NCI-H1105 treated with DMSO at 0.1 percent for 48 hours (cell line): ENCODE data around the gene CRYGN.

Experiments used
- DNase-seq: peaks from one replicate; lab custom pipeline; 2025; lab: John Stamatoyannopoulos, UW

Gene CRYGN, protein sequence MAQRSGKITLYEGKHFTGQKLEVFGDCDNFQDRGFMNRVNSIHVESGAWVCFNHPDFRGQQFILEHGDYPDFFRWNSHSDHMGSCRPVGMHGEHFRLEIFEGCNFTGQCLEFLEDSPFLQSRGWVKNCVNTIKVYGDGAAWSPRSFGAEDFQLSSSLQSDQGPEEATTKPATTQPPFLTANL

DNA sequence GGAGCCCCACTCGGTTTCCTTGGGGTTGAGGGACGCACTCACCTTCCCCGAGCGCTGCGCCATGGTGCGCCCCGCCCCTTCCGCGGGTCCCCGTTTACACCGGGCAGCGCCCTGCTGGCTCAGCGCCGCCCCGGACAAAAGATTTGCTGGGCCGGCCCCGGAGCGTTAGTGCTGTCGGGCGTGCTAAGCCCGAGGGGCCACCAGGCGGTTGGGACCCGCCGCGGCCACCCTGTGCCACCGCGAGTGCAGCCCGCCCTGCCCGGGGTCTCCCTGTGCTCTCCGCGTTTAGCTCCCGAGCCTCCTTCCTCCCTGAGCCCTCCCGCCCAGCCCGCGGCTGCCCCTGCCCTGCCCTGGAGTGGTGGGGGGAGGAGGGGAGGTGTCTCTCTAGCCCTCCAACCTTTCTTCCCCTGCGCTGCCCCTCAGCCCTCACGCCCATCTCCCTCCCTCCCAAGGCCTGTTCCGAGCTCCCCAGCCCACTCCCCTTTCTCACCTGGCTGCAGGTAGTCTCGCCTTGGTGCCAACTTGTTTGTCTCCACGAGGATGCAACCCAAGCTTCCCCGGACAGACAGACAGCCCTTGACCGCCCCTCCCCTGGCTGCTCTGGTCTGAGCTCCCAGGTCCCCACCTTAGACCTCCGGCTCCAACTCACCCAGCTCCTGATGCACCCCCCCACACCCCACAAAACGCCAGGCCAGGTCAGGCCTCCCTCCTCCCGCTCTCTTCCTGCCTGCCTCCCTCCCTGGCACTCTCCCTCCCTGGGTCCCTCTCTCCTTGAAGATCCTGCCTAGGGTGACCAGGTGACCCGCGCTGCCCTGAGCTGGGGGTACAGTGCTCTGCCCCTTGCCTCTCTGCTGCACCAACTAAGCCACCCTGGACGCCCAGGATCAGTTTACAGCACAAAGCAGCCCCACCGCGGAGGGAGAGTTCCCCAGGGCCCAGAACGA is at the start of gene CRYGN:
Gene CRYGN (minus strand): TSS at position 287 of the 944 bp plus-strand sequence. CDS start 224 bp downstream, at position 63.
- DNase-seq, result no peak

DNA sequence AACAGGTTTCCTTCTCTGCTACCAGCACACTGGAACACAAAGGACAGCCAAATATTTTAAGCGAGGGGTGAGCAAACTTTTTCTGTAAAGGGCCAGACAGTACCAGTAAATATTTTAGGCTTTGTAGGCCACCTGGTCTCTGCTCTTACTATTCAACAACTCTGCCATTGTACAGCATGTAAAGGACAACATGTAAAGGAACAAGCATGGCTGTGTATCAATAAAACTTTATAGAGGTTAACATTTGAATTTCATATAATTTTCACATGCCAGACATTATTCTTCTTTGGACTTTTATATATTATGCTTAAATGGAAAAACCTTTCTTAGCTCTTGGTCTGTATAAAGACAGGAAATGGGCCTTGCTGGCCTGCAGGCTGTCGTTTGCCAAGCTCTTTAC is 49.6 kb upstream of the CRYGN start:
- DNase-seq, result no peak

DNA sequence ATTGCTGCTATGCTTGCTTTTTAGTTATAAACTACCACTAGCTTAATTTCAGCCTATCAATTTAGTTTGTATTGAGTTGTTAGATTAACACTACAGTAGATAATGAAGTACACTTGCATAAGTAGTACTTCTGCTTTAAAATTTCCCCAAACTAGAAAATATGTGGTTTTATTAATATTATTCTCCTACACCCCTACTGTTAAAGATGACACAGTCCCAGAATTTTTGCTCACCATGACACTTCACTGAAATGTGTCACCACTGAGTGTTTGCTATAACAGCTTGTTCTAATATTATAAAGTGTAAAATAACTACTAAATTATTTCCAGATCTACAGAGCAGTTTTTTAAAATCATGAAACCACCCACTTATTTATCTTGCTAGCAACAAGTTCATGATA is 48.2 kb upstream of the CRYGN start:
- no peak for DNase-seq

DNA sequence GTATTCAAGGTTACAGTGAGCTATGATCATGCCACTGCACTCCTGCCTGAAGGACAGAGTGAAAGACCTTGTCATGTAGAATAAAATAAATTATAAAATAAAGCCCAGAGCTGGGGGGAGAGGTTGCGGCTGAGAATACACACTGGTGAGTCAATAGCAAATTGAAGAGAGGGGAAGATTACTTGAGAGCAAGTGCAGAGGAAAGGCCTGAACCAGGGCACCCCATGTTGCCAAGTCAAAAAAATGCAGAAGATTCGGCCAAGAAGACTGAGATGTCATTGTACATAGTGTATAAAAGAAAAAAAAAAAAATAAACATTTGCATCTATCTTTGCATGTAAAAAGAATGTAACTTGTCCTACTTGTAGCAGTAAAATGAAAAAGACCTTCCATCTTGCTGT is 47.3 kb upstream of the CRYGN start:
- DNase-seq, result no peak

DNA sequence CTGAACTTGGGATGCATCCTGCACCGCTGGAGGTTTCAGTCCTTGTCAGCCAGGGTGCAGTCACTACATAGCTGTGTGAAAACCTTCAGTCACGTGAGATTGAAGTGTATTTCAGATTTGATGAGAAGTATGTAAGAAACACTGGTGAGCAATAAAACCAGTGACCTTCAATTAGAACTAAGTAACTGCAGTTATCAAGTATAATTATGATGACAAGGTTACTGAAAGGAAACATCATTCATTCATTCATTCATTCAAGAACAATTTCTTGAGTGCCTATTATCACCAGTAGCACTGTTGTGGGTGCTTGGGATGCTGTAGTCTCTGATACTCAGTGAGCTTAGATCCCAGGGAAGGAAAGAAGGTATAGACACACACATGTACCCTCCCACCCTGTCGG is 46.1 kb upstream of the CRYGN start:
- DNase-seq, result no peak

DNA sequence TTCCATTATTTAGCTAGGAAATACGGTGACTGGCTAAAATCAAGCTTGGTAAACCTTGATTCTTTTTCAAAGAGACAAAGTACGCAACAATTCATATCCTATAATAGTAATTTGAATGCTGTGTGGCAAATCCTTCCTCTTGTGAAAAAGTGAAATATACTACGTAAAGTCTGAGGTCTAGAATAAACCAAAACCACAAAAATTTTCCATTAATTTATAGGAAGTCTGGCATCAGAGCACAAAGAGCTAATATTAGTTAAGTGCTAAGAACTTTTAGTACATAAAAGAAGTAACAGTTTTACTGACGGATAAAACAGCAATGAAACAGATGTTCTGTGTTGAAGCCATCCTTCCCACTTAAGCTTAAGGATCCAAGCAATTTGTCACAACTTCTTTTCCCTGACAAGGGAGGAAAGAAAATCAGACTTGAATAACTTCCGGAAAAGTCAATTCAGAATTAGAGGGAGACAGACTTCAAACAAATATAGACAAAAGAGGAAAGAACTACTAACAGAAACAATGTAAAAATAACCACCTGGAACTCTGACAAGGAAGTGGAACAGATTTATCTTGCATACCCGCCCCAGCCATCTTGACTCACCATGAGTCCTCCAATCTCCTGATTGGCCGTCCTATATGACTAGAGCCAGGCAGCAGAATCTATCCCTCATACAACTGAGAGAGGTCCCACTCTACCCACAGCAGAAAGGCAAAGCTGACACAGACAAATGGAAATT is 45.2 kb upstream of the CRYGN start:
- no peak for DNase-seq

DNA sequence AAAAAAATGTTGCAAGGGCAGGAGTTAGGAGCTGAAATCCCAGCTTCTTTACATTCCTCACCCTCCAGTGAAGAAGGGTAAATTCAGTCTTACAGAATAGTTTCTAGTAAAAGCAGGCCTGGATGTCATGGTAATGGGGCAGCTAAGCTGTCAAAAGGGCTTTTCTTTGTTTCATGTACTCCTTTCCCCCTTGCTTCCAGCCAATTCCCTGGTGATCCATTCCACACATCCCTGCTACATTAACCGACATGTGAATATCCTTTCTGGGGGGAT is 43.7 kb upstream of the CRYGN start:
- DNase-seq, result no peak

DNA sequence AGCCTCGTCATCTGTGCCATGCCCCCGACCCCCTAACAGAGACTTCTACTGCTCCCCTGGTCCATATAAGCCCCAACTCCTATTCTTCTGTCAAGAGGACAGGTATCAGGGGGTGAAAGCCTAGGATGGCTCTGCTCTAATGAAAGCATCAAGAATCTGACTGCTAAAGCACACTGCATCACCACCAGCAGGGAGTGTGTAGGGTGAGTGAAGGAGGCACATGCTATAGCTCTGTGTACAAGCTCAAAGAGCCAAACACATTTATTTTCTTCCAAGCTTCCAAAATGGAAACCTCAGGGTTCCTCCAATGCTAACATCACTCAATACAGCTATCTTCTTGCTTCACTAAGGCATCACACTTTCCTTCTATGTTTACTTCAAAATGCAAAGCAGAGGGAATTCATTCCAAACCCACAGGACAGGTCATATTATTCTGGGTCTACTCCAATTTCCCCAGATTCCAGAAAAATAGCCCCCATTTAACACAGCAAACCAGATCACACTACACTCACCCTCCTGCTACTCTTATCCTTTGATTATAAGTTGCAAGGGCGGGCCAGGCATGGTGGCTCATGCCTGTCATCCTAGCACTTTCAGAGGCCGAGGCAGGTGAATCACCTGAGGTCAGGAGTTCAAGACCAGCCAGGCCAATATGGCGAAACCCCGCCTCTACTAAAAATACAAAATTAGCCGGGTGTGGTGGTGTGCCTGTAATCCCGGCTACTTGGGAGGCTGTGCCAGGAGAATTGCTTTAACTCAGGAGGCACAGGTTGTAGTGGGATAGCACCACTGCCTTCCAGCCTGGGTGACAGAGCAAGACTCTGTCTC is 43.2 kb upstream of the CRYGN start:
- DNase-seq, result no peak

DNA sequence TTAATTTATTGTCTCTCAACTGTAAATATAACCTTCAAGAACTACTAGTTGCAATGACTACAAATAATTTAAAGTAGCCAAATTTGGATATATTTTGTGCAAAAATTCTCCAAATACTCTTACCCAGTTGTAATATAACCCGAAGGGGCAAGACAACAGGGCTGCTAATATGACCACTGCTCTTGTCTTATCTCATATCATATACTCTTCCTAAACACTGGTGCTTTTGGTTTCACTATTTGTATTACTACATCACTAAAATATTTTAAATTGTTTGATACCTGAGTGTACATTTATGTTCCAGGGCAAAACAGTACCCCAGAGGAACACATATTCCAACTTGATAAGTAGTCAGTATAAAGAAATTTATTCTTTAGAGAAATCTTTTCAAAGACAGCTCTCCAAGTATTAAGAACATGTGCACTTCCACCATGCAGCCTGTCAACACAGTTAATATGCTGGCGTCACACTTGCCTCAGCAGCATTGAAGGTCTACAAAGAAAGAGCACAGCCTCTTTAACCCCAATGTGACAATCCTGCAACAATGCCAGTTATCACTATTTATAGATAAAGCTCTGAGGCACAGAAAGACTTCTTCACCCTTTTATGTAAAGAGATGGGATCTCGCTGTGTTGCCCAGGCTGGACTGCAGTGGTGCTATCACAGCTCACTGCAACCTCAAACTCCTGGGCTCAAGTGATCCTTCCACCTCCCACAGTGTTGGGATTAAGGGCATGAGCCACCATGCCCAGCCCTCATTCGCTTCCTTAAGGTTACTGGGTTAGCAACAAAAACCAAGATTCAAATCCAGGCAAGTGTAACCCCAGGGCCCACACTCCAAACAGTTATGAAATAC is 41.9 kb upstream of the CRYGN start:
- DNase-seq, result no peak

DNA sequence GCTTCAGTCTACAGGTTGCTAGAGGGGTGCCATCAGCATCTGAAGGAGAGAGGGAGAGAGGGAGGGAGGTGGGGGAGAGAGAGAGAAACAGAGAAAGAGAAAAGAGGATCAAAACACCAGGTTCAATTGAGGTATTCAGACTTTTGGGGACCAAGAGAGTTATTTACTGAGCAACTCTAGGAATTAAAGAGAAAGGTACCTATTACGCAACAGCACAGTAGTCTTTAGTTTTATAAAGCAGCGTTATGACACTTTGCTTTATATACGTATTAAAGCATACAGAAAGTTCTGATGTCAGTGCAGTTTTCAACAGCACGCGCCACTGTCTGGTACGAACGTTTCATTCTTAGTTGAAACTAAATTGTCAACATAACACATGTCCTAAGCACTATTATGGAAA is 37.9 kb upstream of the CRYGN start:
- no peak for DNase-seq

DNA sequence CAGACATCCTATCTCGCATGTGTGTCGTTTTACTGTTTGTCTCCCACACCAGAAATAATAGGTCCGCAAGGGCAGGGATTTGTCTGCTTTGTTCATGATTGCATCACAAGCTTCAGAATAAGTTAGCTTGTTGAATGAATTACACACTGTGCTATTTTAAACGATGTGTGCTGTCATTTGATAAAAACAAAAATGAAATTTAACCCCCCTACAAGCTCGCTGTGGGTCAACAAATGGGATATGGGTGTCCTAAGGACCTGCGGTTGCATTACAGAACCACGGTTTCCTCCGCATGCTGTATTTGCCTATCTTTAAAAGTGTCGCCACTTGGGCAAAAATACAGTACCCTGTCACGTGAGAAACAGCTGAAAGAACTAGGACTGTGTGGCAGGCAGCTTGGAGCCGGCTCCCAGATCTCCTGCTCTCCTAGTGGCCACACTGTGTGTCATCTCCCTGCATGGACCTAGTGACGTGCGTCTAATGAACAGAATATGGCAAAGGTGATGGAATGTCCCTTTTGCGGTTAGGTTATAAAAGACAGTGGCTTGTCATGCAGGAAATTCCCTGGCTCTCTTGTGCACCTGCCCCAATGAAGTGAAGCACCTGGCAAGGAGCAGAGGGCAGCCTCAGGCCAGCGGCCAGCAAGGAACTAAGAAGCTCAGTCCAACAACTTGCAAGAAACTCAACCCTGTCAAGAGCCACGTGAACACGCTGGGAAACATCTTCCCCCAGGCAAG is 32.9 kb upstream of the CRYGN start:
- DNase-seq, result no peak

DNA sequence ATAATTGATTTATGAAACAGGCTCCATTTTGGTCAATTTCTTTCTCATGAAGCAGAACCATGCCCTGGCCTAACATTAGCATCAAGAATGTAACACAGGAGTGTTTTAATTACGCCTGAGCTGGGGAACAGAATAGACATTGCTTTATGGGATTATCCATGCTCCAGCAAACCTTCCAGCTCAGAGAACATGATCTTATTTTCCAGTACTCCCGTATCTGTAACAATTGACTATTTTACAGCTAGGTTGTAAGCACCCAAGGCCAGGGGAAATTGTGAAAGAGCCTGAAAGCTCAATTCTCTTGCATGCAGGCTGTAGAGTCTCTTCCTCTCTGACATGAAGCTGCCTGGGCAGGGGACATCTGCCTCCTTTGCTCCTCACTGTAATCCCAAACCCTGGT is 30.8 kb upstream of the CRYGN start:
- no peak for DNase-seq

DNA sequence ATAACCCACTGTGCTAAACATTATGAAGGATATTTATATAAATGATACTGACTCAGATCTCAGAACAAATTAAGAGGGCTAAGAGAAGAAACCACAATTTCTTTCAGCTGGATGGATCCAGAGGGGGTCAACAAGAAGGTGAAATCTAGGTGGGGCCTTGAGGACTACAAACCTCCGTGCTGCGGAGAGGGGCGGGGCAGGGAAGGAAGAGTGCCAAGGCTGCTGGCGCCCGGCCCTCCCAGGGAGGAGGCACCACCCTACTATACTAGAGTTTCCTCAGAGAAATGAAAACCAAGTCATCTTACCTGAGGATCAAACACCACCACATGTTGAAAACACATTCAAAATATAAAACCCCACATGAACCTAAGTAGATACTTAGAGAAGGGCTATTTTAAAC is 29.3 kb upstream of the CRYGN start:
- DNase-seq, result no peak

DNA sequence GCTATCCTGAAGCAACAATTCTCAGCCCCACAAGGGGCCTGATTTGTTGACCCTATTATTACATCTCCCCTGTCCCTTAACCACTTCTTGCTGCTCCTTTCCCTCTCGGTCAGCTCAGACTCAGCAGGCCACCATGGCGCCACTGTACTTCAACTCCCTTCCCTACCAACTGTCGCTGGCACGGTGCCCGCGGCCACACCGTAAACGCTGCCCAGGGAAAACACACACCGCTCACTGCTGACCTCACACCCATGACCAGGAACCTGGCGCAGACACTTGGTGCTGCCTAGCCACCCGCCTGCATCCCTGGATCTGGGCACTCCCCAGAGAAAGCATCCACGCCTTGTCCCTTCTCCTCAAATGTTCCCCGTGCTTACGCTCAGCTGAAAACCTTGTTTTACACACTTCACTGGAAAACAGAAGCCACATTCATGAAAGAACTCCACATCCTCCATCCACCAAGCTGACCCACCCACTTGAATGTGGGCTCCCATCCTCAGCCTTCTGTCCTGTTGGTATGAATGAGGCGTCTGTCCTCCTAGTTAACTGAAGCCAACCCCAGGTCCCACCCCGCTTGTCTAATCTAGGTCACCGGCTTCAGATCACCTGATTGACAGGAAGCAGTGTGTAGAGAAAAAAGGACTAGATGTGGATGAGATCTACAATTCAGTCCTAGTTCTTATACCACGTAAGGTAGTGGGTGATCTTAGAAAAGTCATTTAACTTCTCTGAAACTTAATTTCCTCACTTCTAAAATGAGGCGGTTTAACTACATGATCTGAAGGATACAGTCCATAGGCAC is 28.5 kb upstream of the CRYGN start:
- DNase-seq, result no peak

DNA sequence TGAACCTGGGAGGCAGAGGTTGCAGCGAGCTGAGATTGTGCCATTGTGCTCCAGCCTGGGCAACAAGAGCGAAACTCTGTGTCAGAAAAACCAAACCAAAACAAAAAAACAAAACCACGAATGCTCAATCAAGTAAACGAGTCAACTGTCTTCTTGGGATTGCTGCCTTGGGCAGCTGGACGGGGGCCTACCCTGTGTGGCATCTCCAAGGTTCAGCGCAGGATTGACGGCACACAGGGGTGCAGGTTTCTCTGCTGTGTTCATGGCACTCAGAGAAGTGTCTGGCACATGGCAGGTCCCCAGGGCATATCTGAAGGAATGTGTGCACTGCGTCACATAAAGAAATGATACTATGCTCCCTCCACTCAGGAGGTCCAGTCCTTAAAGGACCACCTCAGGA is 25.2 kb upstream of the CRYGN start:
- no peak for DNase-seq

DNA sequence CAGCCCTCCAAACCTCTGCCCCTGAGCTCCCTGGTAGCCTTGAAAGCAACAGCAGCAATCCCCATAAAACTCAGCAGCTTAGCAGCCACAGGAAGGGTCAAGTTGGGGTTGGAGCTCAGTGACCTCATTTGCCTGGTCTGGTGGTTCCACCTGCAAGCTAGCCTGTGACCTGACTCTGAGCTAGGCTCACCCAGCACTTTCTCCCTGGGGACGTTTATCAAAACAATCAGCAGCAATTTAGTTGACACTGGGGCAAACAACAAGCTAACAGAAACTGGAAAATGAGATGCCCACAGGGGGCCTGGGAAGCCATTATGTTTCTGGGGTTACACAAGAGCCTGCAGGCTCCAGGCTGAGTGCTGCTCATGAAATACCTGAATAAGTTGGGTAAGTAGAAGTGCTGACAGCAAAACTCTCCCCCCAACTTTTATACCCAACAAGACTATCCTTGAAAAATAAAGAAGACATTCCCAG is 22.4 kb upstream of the CRYGN start:
- DNase-seq, result no peak

DNA sequence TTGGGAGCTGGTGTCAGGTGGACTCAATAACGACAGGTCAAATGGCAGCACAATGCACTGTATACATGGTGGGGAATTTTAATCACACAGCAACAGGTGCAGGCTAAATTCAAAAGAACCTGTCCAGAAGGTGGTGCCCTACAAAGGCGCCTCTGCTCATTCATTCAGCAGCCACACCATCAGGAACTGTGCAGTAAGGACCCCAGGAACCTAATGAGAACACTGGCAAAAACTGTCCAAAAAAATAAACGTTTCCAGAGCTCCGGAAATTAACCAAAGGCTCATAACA is 21.9 kb upstream of the CRYGN start:
- peak; percentile 15 for DNase-seq

DNA sequence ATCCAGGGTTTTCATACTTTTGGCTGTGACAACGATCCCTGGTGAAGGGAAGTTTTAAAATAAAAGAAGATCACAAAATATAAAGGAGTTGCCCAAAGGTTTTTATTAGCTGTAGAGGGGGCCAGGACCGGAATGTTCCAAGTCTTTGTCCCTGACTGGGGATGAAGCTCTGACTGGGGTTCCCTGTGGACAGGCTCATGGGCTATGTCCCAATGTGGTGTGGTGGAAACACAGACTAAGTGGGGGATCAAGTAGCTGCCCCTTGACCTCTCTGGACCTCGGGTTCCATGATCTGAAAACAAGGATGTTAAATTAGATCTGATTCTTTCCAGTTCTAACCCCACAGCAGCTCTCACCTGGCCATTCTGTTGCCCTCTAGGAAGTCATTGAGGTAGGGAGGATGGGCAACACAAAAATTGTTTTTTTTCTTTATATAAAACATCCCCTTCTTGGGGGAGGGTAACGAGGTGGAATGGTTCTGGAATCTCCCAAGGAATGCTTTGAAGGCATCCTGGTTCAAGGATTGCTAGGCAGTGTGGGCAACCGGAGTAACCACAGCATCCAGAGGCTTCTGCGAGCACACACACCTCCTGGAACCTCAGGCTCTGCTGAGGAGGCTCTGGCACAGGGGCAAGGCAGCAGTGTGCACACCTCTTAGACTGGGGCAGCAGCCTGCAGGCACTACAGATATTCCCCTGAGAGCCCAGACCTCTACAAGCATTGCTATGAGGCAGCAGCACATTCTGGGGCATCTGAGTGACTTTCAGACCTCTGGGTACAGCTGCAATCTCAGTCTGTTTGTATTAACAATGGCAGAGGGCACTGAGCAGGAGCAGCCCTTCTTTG is 21.4 kb upstream of the CRYGN start:
- DNase-seq, result no peak

DNA sequence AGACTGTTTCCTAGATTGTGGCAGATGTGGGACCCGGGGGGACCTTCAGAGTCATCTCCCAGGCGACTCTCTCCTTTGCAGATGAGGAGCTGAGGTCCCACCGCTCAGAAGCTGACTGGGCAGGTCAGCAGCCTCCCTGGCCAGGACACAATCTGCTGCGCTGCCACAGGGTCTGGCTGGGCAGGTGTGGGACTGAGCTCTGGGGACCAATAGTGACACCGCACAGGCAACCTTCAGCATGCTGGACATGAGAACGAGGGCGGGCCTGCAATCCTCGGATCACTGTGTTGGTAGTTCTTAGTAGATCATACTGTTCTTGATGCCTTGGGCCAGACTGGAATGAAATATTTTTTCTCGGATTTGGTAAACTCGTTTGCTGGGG is 20.5 kb upstream of the CRYGN start:
- no peak for DNase-seq
